Measurements from ENCODE around the gene PDXK. TPM values are rescaled to one million over a fixed set of nuclear protein-coding genes. Genes with fewer than 3 reads are reported as not detected.

Gene PDXK
- polyA plus RNA-seq, 1 donor from 2014 or later, result 22.8 TPM

DNA sequence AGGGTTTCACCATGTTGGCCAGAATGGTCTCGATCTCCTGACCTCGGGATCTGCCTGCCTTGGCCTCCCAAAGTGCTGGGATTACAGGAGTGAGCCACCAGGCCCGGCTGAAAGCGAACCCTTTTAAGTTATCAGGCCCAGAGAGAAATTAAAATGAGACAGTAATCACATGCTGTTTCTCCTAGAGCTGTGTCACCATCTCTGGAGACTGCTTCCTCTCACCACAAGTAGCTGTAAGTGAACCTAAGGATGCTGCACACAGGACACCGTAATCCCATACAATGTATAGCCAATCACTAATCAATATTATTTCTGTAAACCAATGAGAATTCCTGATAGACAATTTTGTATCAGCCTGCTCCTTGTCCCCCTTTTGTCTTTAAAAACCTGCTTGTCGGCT lies 62.9 kb downstream of the PDXK start:
- H3K9me3 ChIP-seq (ENCODE audit: low read length), result no peaks in the 10 kb centered on the region
- no peaks in the 10 kb centered on the region for H3K27me3 ChIP-seq (ENCODE audit: insufficient read depth, low read depth, low read length)
- no peaks in the 10 kb centered on the region for H3F3A ChIP-seq (ENCODE audit: insufficient read depth, low read length, poor library complexity, severe bottlenecking)
- no peaks in the 10 kb centered on the region for H3K79me2 ChIP-seq (replicated peaks; ENCODE audit: insufficient read depth, low read length)
- H3K4me3 ChIP-seq (ENCODE audit: low read length), result no peak overlapping the region
- TF ChIP-seq TAF1 (IDR thresholded peaks at IDR 0.05; ENCODE audit: low read depth), result no peak
- TF ChIP-seq MXI1 (conservative IDR thresholded peaks at IDR 0.05; ENCODE audit: poor library complexity, severe bottlenecking), result no peak
- no peak for TF ChIP-seq EZH2 (IDR thresholded peaks at IDR 0.05; ENCODE audit: borderline replicate concordance, insufficient read depth, low read length, poor library complexity, severe bottlenecking)
- TF ChIP-seq, protein P1, sequence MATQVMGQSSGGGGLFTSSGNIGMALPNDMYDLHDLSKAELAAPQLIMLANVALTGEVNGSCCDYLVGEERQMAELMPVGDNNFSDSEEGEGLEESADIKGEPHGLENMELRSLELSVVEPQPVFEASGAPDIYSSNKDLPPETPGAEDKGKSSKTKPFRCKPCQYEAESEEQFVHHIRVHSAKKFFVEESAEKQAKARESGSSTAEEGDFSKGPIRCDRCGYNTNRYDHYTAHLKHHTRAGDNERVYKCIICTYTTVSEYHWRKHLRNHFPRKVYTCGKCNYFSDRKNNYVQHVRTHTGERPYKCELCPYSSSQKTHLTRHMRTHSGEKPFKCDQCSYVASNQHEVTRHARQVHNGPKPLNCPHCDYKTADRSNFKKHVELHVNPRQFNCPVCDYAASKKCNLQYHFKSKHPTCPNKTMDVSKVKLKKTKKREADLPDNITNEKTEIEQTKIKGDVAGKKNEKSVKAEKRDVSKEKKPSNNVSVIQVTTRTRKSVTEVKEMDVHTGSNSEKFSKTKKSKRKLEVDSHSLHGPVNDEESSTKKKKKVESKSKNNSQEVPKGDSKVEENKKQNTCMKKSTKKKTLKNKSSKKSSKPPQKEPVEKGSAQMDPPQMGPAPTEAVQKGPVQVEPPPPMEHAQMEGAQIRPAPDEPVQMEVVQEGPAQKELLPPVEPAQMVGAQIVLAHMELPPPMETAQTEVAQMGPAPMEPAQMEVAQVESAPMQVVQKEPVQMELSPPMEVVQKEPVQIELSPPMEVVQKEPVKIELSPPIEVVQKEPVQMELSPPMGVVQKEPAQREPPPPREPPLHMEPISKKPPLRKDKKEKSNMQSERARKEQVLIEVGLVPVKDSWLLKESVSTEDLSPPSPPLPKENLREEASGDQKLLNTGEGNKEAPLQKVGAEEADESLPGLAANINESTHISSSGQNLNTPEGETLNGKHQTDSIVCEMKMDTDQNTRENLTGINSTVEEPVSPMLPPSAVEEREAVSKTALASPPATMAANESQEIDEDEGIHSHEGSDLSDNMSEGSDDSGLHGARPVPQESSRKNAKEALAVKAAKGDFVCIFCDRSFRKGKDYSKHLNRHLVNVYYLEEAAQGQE (IDR thresholded peaks at IDR 0.05; ENCODE audit: borderline replicate concordance), result no peak
- TF ChIP-seq, protein P2, sequence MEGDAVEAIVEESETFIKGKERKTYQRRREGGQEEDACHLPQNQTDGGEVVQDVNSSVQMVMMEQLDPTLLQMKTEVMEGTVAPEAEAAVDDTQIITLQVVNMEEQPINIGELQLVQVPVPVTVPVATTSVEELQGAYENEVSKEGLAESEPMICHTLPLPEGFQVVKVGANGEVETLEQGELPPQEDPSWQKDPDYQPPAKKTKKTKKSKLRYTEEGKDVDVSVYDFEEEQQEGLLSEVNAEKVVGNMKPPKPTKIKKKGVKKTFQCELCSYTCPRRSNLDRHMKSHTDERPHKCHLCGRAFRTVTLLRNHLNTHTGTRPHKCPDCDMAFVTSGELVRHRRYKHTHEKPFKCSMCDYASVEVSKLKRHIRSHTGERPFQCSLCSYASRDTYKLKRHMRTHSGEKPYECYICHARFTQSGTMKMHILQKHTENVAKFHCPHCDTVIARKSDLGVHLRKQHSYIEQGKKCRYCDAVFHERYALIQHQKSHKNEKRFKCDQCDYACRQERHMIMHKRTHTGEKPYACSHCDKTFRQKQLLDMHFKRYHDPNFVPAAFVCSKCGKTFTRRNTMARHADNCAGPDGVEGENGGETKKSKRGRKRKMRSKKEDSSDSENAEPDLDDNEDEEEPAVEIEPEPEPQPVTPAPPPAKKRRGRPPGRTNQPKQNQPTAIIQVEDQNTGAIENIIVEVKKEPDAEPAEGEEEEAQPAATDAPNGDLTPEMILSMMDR (IDR thresholded peaks at IDR 0.05; ENCODE audit: poor library complexity, severe bottlenecking), result no peak
- TF ChIP-seq SMC3 (conservative IDR thresholded peaks at IDR 0.05; ENCODE audit: poor library complexity), result no peak
- TF ChIP-seq RAD21 (conservative IDR thresholded peaks at IDR 0.05), result no peak
- TF ChIP-seq EP300 (conservative IDR thresholded peaks at IDR 0.05; ENCODE audit: poor library complexity, severe bottlenecking), result no peak
- no peak for TF ChIP-seq POLR2AphosphoS5 (IDR thresholded peaks at IDR 0.05)
- H4K20me1 ChIP-seq (ENCODE audit: insufficient read depth), result no peaks in the 10 kb centered on the region
- H3K9me2 ChIP-seq (ENCODE audit: insufficient read depth, low read length), result no peaks in the 10 kb centered on the region
- no peak overlapping the region for H3K9ac ChIP-seq (ENCODE audit: low read length)
- H3K4me2 ChIP-seq (ENCODE audit: low read length), result no peak overlapping the region
- no peaks in the 10 kb centered on the region for H3K36me3 ChIP-seq (ENCODE audit: insufficient read depth, low read length)
- no peak overlapping the region for H3K27ac ChIP-seq (ENCODE audit: low read length)
- H2AFZ ChIP-seq (ENCODE audit: low read depth, low read length), result no peak overlapping the region

DNA sequence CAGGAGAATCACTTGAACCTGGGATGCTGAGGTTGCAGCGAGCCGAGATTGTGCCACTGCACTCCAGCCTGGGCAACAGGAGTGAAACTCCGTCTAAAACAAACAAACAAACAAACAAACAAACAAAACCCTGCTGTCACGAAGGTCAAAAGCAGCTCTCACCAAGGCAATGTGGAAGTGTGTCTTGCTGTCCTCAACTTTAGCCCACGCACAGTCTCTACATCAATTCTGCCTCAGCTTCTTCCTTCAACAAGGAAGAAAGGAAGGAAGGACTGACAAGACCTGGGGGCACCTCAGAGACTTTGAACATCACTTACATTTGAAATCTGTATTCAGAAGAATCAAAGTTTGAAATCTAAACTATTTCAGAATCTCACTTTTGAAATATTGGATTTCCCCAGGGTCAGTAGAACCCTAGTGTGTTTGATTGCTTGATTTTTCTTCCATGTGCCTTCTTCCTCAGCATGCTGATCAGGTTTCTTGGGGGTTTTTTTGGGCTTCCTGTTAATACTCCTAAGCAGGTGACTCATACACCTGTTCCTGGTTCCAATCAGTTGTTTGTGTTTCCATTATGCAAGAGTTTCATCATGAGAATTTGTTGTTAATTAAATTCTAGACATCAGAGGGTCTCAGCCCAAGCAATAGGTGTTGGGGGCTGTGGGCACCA lies 63.6 kb downstream of the PDXK start:
- no peak overlapping the region for H3K4me3 ChIP-seq (ENCODE audit: low read length)
- no peak for TF ChIP-seq EZH2 (IDR thresholded peaks at IDR 0.05; ENCODE audit: borderline replicate concordance, insufficient read depth, low read length, poor library complexity, severe bottlenecking)
- TF ChIP-seq MXI1 (conservative IDR thresholded peaks at IDR 0.05; ENCODE audit: poor library complexity, severe bottlenecking), result no peak
- no peak for TF ChIP-seq POLR2AphosphoS5 (IDR thresholded peaks at IDR 0.05)
- TF ChIP-seq SMC3 (conservative IDR thresholded peaks at IDR 0.05; ENCODE audit: poor library complexity), result no peak
- no peak for TF ChIP-seq RAD21 (conservative IDR thresholded peaks at IDR 0.05)
- TF ChIP-seq, protein P1 (IDR thresholded peaks at IDR 0.05; ENCODE audit: borderline replicate concordance), result no peak
- TF ChIP-seq, protein P2 (IDR thresholded peaks at IDR 0.05; ENCODE audit: poor library complexity, severe bottlenecking), result no peak
- no peak for TF ChIP-seq TAF1 (IDR thresholded peaks at IDR 0.05; ENCODE audit: low read depth)
- no peak for TF ChIP-seq EP300 (conservative IDR thresholded peaks at IDR 0.05; ENCODE audit: poor library complexity, severe bottlenecking)
- no peak overlapping the region for H3K27ac ChIP-seq (ENCODE audit: low read length)
- no peaks in the 10 kb centered on the region for H4K20me1 ChIP-seq (ENCODE audit: insufficient read depth)
- no peak overlapping the region for H3K9ac ChIP-seq (ENCODE audit: low read length)
- no peaks in the 10 kb centered on the region for H3F3A ChIP-seq (ENCODE audit: insufficient read depth, low read length, poor library complexity, severe bottlenecking)
- H3K4me2 ChIP-seq (ENCODE audit: low read length), result no peak overlapping the region
- no peaks in the 10 kb centered on the region for H3K9me3 ChIP-seq (ENCODE audit: low read length)
- no peaks in the 10 kb centered on the region for H3K36me3 ChIP-seq (ENCODE audit: insufficient read depth, low read length)
- H3K9me2 ChIP-seq (ENCODE audit: insufficient read depth, low read length), result no peaks in the 10 kb centered on the region
- no peak overlapping the region for H2AFZ ChIP-seq (ENCODE audit: low read depth, low read length)
- no peaks in the 10 kb centered on the region for H3K27me3 ChIP-seq (ENCODE audit: insufficient read depth, low read depth, low read length)
- H3K79me2 ChIP-seq (replicated peaks; ENCODE audit: insufficient read depth, low read length), result no peaks in the 10 kb centered on the region
